Panc1 (cell line): Measurements from ENCODE around the gene ZNRF3. TPM values are rescaled to one million over a fixed set of nuclear protein-coding genes. Genes with fewer than 3 reads are reported as not detected.

Source experiments
- ATAC-seq: fragments of 200-7000 bp; cut with Tn5 transposase; 2 replicates; pipeline ENCODE4 v1.9.1; 2020; ENCODE audit warnings: mild to moderate bottlenecking, moderate library complexity
- BruUV-seq: library from RNA; stranded (reverse); fragments of 400-500 nt; replicated peaks from 2 replicates; lab custom pipeline; 2021; lab: Mats Ljungman, UMichigan
- CTCF ChIA-PET: fragments of 300-600 bp; sonication (Branson Sonifier 250); formaldehyde crosslinking; loops from one replicate; lab custom pipeline; 2022; ENCODE audit warnings: antibody characterized with exemption; lab: Charles Lee
- POLR2A ChIA-PET: fragments of 300-600 bp; sonication (Branson Sonifier 250); formaldehyde crosslinking; loops from one replicate; lab custom pipeline; 2022; ENCODE audit warnings: antibody characterized with exemption; lab: Charles Lee
- DNase-seq: peaks from one replicate; pipeline ENCODE4 v3.0.0-alpha.2; 2010; ENCODE audit warnings: low read depth, low spot score
- H3K27ac ChIP-seq: 2 replicates; pipeline ENCODE4 v1.5.1; 2011; ENCODE audit warnings: mild to moderate bottlenecking, low read length, inconsistent platforms
- H3K27me3 ChIP-seq: fragments of 200-500 bp; sonication (Bioruptor generic); 2 replicates; pipeline ENCODE4 v1.6.0; 2014; ENCODE audit warnings: low read length, inconsistent platforms; ENCODE audit not compliant: control insufficient read depth, insufficient read depth
- H3K36me3 ChIP-seq: fragments of 200-500 bp; sonication (Bioruptor generic); 2 replicates; pipeline ENCODE4 v1.5.1; 2014; ENCODE audit warnings: inconsistent platforms, mild to moderate bottlenecking, low read length, moderate library complexity; ENCODE audit not compliant: control insufficient read depth, insufficient read depth
- H3K4me1 ChIP-seq: 2 replicates; pipeline ENCODE4 v1.5.1; 2011; ENCODE audit warnings: inconsistent platforms, mild to moderate bottlenecking, low read length, moderate library complexity; ENCODE audit not compliant: control insufficient read depth, insufficient read depth
- H3K4me3 ChIP-seq, 2 experiments: 2 replicates each; pipeline ENCODE4 v1.5.1; 2011 to 2012; ENCODE audit warnings: low read depth in 2 of 2, low read length in 2 of 2, mild to moderate bottlenecking in 2 of 2, inconsistent platforms in 1 of 2, moderate library complexity in 1 of 2
- H3K9me3 ChIP-seq: fragments of 200-500 bp; sonication (Bioruptor generic); 2 replicates; pipeline ENCODE4 v1.5.1; 2014; ENCODE audit warnings: low read depth, mild to moderate bottlenecking, inconsistent platforms, low read length, moderate library complexity; ENCODE audit not compliant: control insufficient read depth, insufficient read depth
- POLR2AphosphoS5 ChIP-seq: IDR thresholded peaks from 2 replicates; pipeline ENCODE4 v1.6.1; 2012; ENCODE audit warnings: mild to moderate bottlenecking, low read depth, low read length, moderate library complexity
- SIN3A ChIP-seq: IDR thresholded peaks from 2 replicates; pipeline ENCODE4 v1.6.1; 2012; ENCODE audit warnings: low read depth, mild to moderate bottlenecking, low read length, moderate library complexity, borderline replicate concordance; ENCODE audit not compliant: insufficient read depth
- TCF7L2 ChIP-seq: IDR thresholded peaks from 2 replicates; pipeline ENCODE4 v1.6.1; 2011; ENCODE audit warnings: mild to moderate bottlenecking, low read depth, low read length, inconsistent platforms
- in situ Hi-C: cut with HindIII; loops from 2 replicates; pipeline ENCODE4 v1.10.0; 2016; ENCODE audit warnings: low sequenced_read_pairs, low pct_unique_long_range_greater_than_20kb
- intact Hi-C: fragments of 100-400 bp; cut with micrococcal nuclease; formaldehyde crosslinking; loops from one replicate; pipeline ENCODE4 v1.10.0; 2022; ENCODE audit not compliant: unreplicated experiment
- total RNA-seq: library from RNA; stranded (reverse); gene quantifications from one replicate; pipeline ENCODE4 v1.2.1, GENCODE V29; 2021; ENCODE audit not compliant: unreplicated experiment
- TF ChIP-seq, protein P1 (sequence below): fragments of 450-650 bp; IDR thresholded peaks from 2 replicates; pipeline ENCODE4 v1.5.1; 2017; ENCODE audit warnings: mild to moderate bottlenecking
- TF ChIP-seq, protein P2 (sequence below), 2 experiments: IDR thresholded peaks; 2 replicates each; pipeline ENCODE4 v1.6.1; 2011 to 2012; ENCODE audit warnings: low read depth in 2 of 2, control low read depth in 1 of 2, low read length in 1 of 2, mild to moderate bottlenecking in 1 of 2, moderate library complexity in 1 of 2; ENCODE audit not compliant: insufficient read depth in 1 of 2

ZNRF3 gene
- total RNA-seq, 1 experiment from 2014 or later, result 7.3 TPM

DNA sequence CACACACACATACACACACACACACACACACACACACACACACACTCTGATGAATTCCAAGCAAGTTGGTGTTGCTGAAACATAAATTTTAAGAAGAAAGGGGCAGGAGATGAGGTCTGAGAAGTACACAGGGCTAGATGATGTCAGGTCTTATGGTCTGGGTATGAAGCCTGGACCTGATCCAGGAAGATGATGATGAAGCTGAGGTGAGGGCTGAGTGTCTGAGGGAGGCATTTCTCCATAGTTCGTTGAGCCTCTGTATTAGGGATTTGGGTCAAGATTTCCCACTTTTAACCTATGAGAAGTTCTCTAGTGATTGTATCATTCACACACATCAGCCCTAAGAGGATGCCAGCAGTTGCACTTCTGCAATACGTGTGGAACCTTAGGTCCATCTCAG is 222.1 kb downstream of the ZNRF3 start:
- ChIA-PET POLR2A (no interaction called here), CTCF (no interaction called here)
- intact Hi-C loops, result no loop called here
- no peaks in the 10 kb centered on the region for H3K36me3 ChIP-seq
- H3K4me1 ChIP-seq, result no peaks in the 10 kb centered on the region
- in situ Hi-C loops, result no loop called here
- TF ChIP-seq SIN3A, result no peak
- TF ChIP-seq, protein P1, sequence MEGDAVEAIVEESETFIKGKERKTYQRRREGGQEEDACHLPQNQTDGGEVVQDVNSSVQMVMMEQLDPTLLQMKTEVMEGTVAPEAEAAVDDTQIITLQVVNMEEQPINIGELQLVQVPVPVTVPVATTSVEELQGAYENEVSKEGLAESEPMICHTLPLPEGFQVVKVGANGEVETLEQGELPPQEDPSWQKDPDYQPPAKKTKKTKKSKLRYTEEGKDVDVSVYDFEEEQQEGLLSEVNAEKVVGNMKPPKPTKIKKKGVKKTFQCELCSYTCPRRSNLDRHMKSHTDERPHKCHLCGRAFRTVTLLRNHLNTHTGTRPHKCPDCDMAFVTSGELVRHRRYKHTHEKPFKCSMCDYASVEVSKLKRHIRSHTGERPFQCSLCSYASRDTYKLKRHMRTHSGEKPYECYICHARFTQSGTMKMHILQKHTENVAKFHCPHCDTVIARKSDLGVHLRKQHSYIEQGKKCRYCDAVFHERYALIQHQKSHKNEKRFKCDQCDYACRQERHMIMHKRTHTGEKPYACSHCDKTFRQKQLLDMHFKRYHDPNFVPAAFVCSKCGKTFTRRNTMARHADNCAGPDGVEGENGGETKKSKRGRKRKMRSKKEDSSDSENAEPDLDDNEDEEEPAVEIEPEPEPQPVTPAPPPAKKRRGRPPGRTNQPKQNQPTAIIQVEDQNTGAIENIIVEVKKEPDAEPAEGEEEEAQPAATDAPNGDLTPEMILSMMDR, result no peak
- TF ChIP-seq, protein P2, sequence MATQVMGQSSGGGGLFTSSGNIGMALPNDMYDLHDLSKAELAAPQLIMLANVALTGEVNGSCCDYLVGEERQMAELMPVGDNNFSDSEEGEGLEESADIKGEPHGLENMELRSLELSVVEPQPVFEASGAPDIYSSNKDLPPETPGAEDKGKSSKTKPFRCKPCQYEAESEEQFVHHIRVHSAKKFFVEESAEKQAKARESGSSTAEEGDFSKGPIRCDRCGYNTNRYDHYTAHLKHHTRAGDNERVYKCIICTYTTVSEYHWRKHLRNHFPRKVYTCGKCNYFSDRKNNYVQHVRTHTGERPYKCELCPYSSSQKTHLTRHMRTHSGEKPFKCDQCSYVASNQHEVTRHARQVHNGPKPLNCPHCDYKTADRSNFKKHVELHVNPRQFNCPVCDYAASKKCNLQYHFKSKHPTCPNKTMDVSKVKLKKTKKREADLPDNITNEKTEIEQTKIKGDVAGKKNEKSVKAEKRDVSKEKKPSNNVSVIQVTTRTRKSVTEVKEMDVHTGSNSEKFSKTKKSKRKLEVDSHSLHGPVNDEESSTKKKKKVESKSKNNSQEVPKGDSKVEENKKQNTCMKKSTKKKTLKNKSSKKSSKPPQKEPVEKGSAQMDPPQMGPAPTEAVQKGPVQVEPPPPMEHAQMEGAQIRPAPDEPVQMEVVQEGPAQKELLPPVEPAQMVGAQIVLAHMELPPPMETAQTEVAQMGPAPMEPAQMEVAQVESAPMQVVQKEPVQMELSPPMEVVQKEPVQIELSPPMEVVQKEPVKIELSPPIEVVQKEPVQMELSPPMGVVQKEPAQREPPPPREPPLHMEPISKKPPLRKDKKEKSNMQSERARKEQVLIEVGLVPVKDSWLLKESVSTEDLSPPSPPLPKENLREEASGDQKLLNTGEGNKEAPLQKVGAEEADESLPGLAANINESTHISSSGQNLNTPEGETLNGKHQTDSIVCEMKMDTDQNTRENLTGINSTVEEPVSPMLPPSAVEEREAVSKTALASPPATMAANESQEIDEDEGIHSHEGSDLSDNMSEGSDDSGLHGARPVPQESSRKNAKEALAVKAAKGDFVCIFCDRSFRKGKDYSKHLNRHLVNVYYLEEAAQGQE (IDR thresholded peaks at IDR 0.05; ENCODE audit: insufficient read depth in 1 of 2, low read depth in 2 of 2, low read length in 1 of 2), result no peak
- no peak for TF ChIP-seq POLR2AphosphoS5
- TF ChIP-seq TCF7L2, result no peak
- ATAC-seq, result no peak
- H3K27me3 ChIP-seq, result no peaks in the 10 kb centered on the region
- no peak overlapping the region for H3K4me3 ChIP-seq
- H3K27ac ChIP-seq, result no peak overlapping the region
- no peaks in the 10 kb centered on the region for H3K9me3 ChIP-seq
- no TSS peak for BruUV-seq
- no peak for DNase-seq

DNA sequence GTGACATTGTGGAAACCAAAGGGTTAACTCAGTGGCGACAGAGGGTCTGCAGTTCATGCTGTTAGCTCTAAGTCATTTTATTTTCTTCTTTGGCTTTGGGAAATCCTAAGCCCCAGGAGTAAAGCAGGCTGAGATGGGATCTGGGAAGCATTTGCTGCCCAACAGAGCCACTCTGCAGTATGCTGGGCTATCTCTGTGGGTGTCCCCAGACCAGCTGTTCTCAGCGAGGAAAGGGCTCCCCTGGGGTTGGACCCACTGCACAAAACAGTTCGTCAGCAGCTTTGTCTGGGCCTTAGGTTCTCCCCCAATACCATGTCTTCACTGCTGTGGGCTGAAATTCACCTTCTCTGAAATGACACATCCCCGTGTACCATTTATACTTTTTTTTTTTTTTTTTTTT is 223.5 kb downstream of the ZNRF3 start:
- no TSS peak for BruUV-seq
- no peaks in the 10 kb centered on the region for H3K36me3 ChIP-seq
- CTCF ChIA-PET, result no interaction called here
- intact Hi-C loops (no loop called here), in situ Hi-C loops (no loop called here)
- no peaks in the 10 kb centered on the region for H3K9me3 ChIP-seq
- H3K27me3 ChIP-seq, result no peaks in the 10 kb centered on the region
- ATAC-seq, result no peak
- DNase-seq, result no peak
- no peak overlapping the region for H3K4me3 ChIP-seq
- H3K4me1 ChIP-seq, result no peaks in the 10 kb centered on the region
- POLR2A ChIA-PET, result no interaction called here
- no peak overlapping the region for H3K27ac ChIP-seq
- TF ChIP-seq, protein P2 (IDR thresholded peaks at IDR 0.05; ENCODE audit: insufficient read depth in 1 of 2, low read depth in 2 of 2, low read length in 1 of 2), result no peak
- TF ChIP-seq TCF7L2 (no peak), SIN3A (no peak), POLR2AphosphoS5 (no peak)
- TF ChIP-seq, protein P1, result no peak

Other genes starting within 250 kb of the ZNRF3 start
- 24.8 TPM for gene TTC28, start 203.7 kb upstream of the ZNRF3 start, total RNA-seq
- gene CHEK2, start 141.8 kb upstream of the ZNRF3 start, total RNA-seq, result 29.5 TPM
- gene HSCB, start 141.5 kb upstream of the ZNRF3 start, total RNA-seq, result 10.2 TPM
- gene CCDC117, start 110.9 kb upstream of the ZNRF3 start, total RNA-seq, result 18.1 TPM
- 48.8 TPM for gene XBP1, start 83.0 kb upstream of the ZNRF3 start, total RNA-seq
- gene C22orf31, start 178.3 kb downstream of the ZNRF3 start, total RNA-seq, result not detected
- gene KREMEN1, start 189.5 kb downstream of the ZNRF3 start, total RNA-seq, result 2.2 TPM